ENCODE measurements around the gene ZNF407.

Gene ZNF407

GRCh38 chr18:74631212-74631611 lies 33.5 kb downstream of the ZNF407 start:
- no peak for TF ChIP-seq CTCF (conservative IDR thresholded peaks at IDR 0.05; ENCODE audit: low read depth, low read length)
- Histone ChIP-seq H3K4me1 (ENCODE audit: low read depth, poor library complexity, severe bottlenecking) (no peaks in the 10 kb centered on the region), H3K4me2 (no peak overlapping the region), H2AFZ (ENCODE audit: low read depth) (no peak overlapping the region), H3K36me3 (ENCODE audit: insufficient read depth) (no peaks in the 10 kb centered on the region; the same call in 1 of the 2 replicates), H3K9ac (no peak overlapping the region), H4K20me1 (ENCODE audit: insufficient read depth) (no peaks in the 10 kb centered on the region), H3K27ac (no peak overlapping the region), H3K79me2 (ENCODE audit: insufficient read depth, low read depth) (peaks cover 6% of the 10 kb centered on the region; the same call in 1 of the 2 replicates), H3K4me3 (IDR thresholded peaks at IDR 0.05; ENCODE audit: insufficient read depth, low read depth, low read length) (no peak overlapping the region), H3K27me3 (ENCODE audit: insufficient read depth, low read depth) (no peaks in the 10 kb centered on the region)

GRCh38 chr18:74631623-74632350 lies 34.1 kb downstream of the ZNF407 start:
- H3K79me2 ChIP-seq (ENCODE audit: insufficient read depth, low read depth): peaks cover 6% of the 10 kb centered on the region; the same call in 1 of the 2 replicates
- H2AFZ ChIP-seq (ENCODE audit: low read depth): no peak overlapping the region
- no peaks in the 10 kb centered on the region for H3K4me1 ChIP-seq (ENCODE audit: low read depth, poor library complexity, severe bottlenecking)
- H3K27ac ChIP-seq: no peak overlapping the region
- no peaks in the 10 kb centered on the region for H4K20me1 ChIP-seq (ENCODE audit: insufficient read depth)
- TF ChIP-seq CTCF (conservative IDR thresholded peaks at IDR 0.05; ENCODE audit: low read depth, low read length): no peak
- no peaks in the 10 kb centered on the region for H3K27me3 ChIP-seq (ENCODE audit: insufficient read depth, low read depth)
- H3K4me2 ChIP-seq: no peak overlapping the region
- no peak overlapping the region for H3K9ac ChIP-seq
- no peaks in the 10 kb centered on the region; the same call in 1 of the 2 replicates for H3K36me3 ChIP-seq (ENCODE audit: insufficient read depth)
- no peak overlapping the region for H3K4me3 ChIP-seq (IDR thresholded peaks at IDR 0.05; ENCODE audit: insufficient read depth, low read depth, low read length)

GRCh38 chr18:74632351-74632679 lies 34.6 kb downstream of the ZNF407 start:
- Histone ChIP-seq H3K4me2 (no peak overlapping the region), H2AFZ (ENCODE audit: low read depth) (no peak overlapping the region), H3K9ac (no peak overlapping the region)

GRCh38 chr18:74632856-74633255 lies 35.2 kb downstream of the ZNF407 start:
- no peak overlapping the region for H3K4me2 ChIP-seq
- H3K36me3 ChIP-seq (ENCODE audit: insufficient read depth): no peaks in the 10 kb centered on the region; the same call in 1 of the 2 replicates
- peaks cover 6% of the 10 kb centered on the region; the same call in 1 of the 2 replicates for H3K79me2 ChIP-seq (ENCODE audit: insufficient read depth, low read depth)
- H3K4me3 ChIP-seq (IDR thresholded peaks at IDR 0.05; ENCODE audit: insufficient read depth, low read depth, low read length): no peak overlapping the region
- no peak for TF ChIP-seq CTCF (conservative IDR thresholded peaks at IDR 0.05; ENCODE audit: low read depth, low read length)
- no peaks in the 10 kb centered on the region for H3K27me3 ChIP-seq (ENCODE audit: insufficient read depth, low read depth)
- no peaks in the 10 kb centered on the region for H4K20me1 ChIP-seq (ENCODE audit: insufficient read depth)
- no peak overlapping the region for H3K27ac ChIP-seq
- no peaks in the 10 kb centered on the region for H3K4me1 ChIP-seq (ENCODE audit: low read depth, poor library complexity, severe bottlenecking)
- no peak overlapping the region for H3K9ac ChIP-seq
- H2AFZ ChIP-seq (ENCODE audit: low read depth): no peak overlapping the region

More at GRCh38 chr18:74632351-74632679, 34.6 kb downstream of the ZNF407 start:
- H3K79me2 ChIP-seq (ENCODE audit: insufficient read depth, low read depth): peaks cover 6% of the 10 kb centered on the region; the same call in 1 of the 2 replicates
- H3K27ac ChIP-seq: no peak overlapping the region
- H3K4me3 ChIP-seq (IDR thresholded peaks at IDR 0.05; ENCODE audit: insufficient read depth, low read depth, low read length): no peak overlapping the region
- no peaks in the 10 kb centered on the region for H3K27me3 ChIP-seq (ENCODE audit: insufficient read depth, low read depth)
- TF ChIP-seq CTCF (conservative IDR thresholded peaks at IDR 0.05; ENCODE audit: low read depth, low read length): no peak
- H4K20me1 ChIP-seq (ENCODE audit: insufficient read depth): no peaks in the 10 kb centered on the region
- H3K4me1 ChIP-seq (ENCODE audit: low read depth, poor library complexity, severe bottlenecking): no peaks in the 10 kb centered on the region
- H3K36me3 ChIP-seq (ENCODE audit: insufficient read depth): no peaks in the 10 kb centered on the region; the same call in 1 of the 2 replicates

Measured in KMS-11 (cell line).